ENCODE measurements around the gene PRR5L.

- no peak for TF ChIP-seq CTCF (optimal IDR thresholded peaks at IDR 0.05 in 1 of 3, IDR thresholded peaks at IDR 0.05 in 1 of 3, conservative IDR thresholded peaks at IDR 0.05 in 1 of 3; ENCODE audit: extremely low read depth in 1 of 3, insufficient read depth in 2 of 3, low read length in 3 of 3)
- no peak for TF ChIP-seq EZH2 (IDR thresholded peaks at IDR 0.05; ENCODE audit: low read length)
Observed at GRCh38 chr11:36510594-36510942, 214.5 kb downstream of the PRR5L start.
